Epithelial cell of prostate (primary cell): Measurements from ENCODE around the gene ARHGAP24.
"Not testable (repeated sequence)": the region's sequence is repeated elsewhere in the genome, so short reads cannot be mapped to it uniquely, and the experiment has no call there.

ENCODE experiments used
- DNase-seq: peaks from one replicate; pipeline ENCODE4 v3.0.0-alpha.2; 2011; ENCODE audit warnings: low read depth, low spot score
- H3K27ac ChIP-seq: fragments of 450-650 bp; 2 replicates; pipeline ENCODE4 v1.5.1; 2017; ENCODE audit warnings: mild to moderate bottlenecking

ARHGAP24 gene

GRCh38 chr4:85514117-85514516 is 39.2 kb downstream of the ARHGAP24 start:
- no peak for DNase-seq
- H3K27ac ChIP-seq, result no peak overlapping the region

DNA sequence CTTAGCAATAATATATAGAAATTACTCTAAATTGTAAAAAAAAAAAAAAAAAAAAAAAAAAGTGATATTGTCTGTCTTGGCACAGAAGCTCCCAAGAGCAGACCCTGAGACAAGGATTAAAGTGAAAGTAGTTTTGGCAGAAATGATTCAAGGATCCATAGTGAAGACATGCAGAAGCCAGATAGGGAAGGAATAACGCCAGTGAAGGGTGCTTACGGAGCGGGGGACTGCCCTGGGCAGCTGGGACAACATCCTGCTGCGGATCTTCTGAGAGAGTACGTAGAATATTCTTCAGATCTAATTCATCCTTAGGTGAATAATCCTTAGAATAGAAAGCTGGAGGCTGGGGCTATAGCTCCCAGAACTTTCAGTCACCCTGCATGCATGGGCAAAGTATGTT is 39.8 kb downstream of the ARHGAP24 start:
- H3K27ac ChIP-seq, result no peak overlapping the region
- DNase-seq, result no peak

DNA sequence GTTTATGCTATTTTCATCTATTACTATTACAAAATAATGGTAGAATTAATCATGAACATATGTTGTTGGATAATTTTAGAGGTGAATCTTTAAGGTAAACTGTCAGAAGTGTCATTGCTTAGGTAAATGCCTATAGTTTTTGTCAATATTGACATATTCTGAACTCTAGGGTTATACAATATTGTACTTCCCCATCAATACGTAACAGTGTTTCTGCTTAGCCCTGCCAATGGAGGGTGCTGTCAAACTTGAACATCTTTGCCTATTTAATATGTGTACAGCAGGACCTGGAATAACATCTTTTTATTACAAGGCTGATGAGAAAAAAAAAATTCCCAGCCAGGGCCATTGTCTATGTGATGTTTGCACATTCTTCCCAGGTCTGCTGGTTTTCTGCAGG is 40.8 kb downstream of the ARHGAP24 start:
- H3K27ac ChIP-seq, result no peak overlapping the region
- no peak for DNase-seq

GRCh38 chr4:85518526-85518925 is 43.6 kb downstream of the ARHGAP24 start:
- DNase-seq, H3K27ac ChIP-seq: not testable (repeated sequence)

- H3K27ac ChIP-seq, result no peak overlapping the region
- DNase-seq, result no peak
Observed at GRCh38 chr4:85520765-85521749, 46.1 kb downstream of the ARHGAP24 start.

GRCh38 chr4:85522277-85522676 is 47.3 kb downstream of the ARHGAP24 start:
- no peak for DNase-seq
- no peak overlapping the region for H3K27ac ChIP-seq

GRCh38 chr4:85522836-85523235 is 47.9 kb downstream of the ARHGAP24 start:
- no peak for DNase-seq
- H3K27ac ChIP-seq, result no peak overlapping the region

DNA sequence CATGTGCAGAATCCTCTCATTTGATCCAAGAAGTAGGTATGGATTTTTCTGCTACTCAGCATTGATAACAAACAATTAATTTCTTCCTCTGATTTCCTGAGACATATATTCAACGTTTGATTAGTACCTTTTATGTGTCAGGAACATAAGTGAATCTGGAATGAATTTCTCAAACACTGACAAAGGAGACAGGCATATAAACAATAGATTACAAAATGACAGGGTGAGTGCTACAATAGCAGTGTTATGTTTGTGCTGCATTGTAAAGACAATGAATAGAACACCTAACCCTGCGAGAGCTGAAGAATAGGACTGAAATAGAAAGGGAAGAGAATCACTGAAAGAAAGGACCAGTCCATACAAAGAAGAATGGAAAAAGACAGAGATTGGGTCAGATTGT is 52.9 kb downstream of the ARHGAP24 start:
- no peak overlapping the region for H3K27ac ChIP-seq
- no peak for DNase-seq

DNA sequence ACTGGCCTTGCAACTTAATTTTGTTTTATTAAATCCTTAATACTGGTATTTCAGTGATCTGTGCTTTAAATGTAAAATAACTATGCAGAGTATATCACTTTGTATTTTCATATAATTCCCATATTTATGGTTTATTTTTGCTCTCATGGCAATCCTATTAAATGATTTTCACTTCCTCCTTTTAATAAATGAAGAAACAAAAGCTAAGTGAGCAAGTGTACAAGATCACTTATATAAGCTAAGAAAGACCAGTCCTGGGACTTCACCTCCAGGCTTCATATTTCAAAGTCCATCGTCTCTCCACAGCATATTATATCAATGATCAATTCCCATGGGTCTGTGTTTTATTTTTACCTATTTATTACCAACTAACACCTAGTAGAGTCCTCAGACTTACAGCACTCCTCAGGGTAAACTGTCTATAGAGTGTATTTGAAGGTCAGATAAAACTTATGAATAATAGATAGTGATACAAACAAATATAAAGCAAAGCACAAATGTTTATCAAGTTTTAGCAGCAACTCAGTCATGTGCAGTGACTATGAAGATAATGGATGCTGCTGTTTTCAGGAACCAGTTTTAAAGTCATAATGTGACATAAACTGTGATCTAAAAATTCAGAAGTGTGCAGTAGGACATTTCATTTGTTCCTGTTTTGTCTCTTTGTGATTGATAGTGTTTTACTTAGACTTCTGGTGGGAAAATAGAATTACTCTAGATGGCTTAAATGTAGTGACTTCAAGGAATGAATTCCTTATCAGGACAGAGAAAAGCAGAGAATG is 56.8 kb downstream of the ARHGAP24 start:
- H3K27ac ChIP-seq, result no peak overlapping the region
- DNase-seq, result no peak

- no peak for DNase-seq
- H3K27ac ChIP-seq, result no peak overlapping the region
Observed at GRCh38 chr4:85534120-85534519, 59.2 kb downstream of the ARHGAP24 start.

- no peak overlapping the region for H3K27ac ChIP-seq
- no peak for DNase-seq
Observed at GRCh38 chr4:85543832-85544231, 68.9 kb downstream of the ARHGAP24 start.

DNA sequence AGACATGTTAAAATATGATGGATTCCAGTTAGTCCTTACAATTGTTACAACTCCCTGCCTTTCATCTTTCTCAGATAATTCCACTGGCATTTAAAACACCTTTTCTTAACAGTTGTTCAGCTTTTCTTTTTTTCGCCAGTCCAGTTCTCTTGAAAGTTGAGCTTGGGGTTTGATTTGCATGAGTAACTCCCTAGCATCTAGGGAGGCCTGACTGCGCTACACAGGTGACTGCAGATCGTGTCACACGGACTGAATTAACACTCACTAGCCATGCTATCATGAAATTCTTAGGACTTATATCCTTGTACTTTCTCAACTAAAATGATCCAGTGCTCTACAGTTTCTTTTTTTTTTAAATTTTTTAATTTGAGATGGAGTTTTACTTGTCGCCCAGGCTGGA is 69.8 kb downstream of the ARHGAP24 start:
- DNase-seq, result no peak
- H3K27ac ChIP-seq, result no peak overlapping the region

DNA sequence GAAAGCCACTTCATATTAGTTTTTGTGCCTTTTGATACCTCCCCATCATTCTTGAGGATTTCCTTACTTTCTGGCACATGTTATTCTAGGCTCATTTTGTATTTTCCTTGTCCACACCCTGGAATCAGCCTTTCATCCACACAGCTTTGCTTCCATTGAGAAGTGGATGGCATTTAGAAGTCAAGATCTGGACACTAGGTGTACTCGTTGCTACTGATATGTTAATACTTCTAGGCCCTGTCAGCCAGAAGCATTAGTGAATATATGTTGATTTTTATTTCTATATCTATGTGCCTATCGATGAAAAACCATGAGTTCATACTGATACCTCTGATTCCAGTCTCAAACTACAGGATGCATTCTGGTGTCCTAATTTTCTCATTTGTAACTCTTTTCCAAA is 73.2 kb downstream of the ARHGAP24 start:
- DNase-seq, result no peak

DNA sequence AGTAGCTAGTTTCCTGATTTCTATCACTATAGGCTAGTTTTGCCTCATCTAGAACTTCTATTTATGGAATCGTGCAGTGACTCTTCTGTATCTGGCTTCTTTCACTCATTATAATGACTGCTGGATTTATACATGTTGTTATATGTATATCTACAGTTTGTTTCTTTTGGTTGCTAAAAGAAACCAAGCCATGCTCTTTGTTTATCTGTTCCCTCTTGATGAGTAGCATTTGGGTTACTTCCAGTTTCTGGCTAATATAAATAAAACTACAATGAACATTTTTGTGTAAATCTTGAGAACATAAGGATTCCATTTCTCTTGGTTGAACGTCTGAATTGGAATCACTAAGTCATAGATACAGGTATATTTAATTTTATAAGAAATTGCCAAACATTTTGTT is 73.9 kb downstream of the ARHGAP24 start:
- no peak overlapping the region for H3K27ac ChIP-seq
- DNase-seq, result no peak

More for the DNA sequence above, 73.2 kb downstream of the ARHGAP24 start:
- no peak overlapping the region for H3K27ac ChIP-seq

DNA sequence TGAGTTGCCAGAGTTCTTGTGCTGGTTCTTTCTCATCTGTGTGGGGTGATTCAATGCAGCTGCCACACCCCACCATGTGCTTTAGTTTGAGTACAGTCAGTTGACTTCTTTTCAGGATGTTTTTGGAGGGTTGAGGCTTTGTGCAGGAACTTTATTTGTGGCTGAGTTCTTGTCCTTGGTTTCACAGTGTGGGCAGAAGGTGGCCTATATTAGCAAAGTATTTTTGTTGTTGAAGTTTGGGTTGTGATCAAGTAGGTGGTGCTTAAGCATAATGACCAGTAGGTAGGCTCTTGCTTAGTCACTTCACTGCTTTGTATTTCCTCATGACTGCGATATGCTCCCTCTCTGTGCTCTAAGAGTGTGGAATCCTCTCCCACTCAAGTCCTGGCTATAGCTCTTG is 80.3 kb downstream of the ARHGAP24 start:
- no peak overlapping the region for H3K27ac ChIP-seq
- no peak for DNase-seq

DNA sequence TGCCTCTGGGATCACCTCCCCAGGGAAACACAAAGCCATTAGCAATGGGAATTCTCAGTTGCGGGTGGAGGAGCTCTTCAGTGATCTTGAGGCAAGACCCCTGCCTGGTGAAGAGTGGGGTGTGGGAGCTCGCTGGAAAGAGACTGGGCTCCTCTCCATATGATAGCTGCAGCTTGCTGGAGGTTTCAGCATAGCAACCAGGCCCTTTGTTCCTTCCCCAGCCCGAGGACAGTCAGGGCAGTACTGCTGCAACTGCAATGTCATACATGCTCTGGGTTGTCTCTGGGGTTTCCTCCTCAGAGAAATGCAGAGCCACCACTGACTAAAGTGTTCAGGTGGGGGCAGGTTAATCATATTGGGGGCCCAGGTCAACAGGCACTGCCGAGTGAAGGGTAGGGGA is 81.3 kb downstream of the ARHGAP24 start:
- no peak overlapping the region for H3K27ac ChIP-seq
- DNase-seq, result no peak

DNA sequence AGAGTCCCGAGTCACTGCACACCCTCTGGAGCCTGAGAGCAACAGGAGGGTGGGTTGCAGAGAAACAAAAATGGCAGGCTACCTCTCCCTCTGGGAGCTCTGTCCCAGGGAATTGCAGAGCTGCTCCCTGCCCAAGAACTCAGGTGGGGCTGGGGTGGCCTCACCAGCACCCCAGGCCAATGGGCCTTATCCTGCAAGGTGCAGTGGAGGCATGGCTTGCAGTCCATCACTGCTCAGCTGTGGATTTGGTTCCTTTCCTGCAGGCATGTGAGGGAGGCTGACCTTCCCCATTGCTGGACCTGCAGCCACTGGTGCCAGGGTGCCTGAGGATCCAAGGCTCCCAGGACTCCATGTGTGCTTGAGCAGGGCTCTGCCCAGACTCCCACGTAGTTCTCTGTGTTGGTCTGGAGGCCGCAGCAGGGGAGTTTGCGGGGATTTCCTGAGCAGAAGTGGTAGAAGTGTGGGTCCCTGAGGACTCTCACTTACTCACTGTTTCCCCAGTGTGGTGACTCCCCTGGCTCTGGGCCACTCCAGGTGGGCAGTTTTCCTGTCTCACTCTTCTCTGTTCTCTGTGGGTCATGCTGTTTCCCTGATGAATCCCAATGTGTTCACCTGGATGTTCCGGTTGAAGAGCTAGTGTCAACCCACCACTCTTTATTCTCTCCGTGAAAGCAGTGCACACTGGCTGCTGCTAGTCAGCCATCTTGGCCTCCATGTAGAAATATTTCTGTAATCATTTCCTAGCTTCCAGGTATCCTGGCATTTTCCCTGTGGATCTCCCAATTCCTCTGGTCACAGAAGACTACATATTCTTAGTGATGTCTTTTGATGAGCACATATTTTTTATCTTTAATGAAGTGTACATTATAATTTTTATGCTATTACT is 82.3 kb downstream of the ARHGAP24 start:
- H3K27ac ChIP-seq, result no peak overlapping the region
- no peak for DNase-seq

DNA sequence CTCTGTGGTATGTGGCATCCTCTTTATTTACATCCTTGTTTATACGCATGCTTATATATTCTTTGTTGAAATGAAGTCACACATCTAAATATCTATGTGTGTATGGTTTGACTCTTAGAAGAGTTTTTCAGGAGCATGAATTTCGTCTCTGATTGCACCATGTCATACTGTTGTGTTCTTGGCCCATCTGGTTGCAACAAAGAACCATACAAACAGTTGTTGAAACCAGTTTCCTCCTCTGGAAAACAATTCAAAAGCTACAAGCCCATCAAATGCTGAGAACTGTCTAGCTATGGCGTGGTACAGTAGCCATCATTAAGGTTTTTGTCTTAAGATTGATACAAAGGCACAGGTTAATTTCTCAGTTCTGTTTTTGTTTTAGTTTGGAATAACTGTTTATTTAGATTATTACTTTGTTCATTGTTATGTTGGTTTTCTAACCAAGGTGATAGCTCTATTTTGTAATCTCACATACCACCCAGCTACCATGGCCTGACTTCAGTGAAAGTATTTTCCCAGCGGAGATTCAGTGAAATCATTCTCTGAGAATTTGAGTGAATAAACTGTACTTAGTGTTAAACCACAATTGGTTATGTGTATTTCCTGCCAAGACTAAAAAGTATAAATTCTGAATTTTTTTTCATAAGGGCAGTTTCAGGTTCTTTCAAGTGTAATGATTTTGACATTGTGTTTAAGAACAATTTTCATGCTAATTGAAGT is 91.0 kb downstream of the ARHGAP24 start:
- no peak for DNase-seq
- H3K27ac ChIP-seq, result no peak overlapping the region

DNA sequence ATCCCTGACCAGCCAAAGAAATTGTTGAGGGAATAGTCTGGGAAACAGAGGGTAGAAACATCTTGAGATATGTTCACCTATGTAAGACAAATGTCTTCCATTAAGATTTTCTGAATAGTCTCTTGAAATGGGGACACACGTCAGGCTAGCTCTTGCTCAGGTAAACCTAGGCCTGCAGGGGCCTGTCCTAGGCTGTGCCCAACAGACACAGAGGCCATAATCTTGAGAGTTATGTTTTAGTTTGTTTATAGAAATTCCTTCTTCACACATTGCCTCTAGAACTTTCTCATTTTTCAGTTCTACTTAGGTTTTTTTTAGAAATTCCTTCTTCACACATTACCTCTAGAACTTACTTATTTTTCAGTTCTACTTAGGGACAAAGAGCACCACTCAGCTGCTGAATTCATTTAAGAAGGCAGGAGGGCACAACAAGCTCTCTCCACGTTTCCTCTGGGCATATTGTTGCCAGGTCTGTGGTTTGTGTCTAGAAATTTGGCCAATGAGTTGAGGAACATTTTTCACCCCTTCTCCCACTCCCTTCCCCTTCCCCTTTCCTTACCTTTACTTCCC is 94.9 kb downstream of the ARHGAP24 start:
- peak overlapping the region; percentile 10 for H3K27ac ChIP-seq
- DNase-seq, result no peak
